ENCODE data around the gene MACROD2.
A peak's percentile ranks its signal among the peaks of the same experiment; 100 is the strongest.

MACROD2 gene

DNA sequence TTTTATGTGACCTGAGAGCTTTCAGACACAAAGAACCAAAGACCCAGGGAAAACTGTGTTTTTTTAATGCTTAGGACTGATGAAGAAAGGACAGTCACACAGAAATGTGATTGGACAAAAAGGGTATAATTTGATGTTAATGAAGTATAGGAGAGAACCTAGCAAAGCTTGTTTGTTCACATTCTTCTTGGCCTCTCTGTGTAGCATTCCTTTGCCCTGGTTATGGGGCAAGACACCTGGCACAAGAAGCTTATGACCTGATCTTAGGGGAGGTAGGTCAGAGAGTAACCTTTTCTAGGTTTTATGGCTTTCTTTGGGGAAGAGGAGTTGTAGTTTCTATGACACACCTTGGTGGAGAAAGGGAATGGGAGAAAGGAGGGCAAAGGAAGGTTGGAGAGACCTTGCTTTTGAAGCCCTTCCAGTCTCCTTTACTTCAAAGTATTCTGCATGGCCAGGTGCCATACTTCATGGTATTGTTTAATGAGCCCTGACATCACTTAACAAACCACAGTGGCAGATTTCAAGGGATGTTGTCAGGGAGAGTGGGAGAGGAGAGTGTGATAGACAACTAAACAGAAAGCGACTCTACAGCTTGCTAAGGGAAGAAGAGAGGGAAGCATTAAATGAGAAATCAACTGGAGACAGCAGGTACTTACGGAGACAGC lies 1043.9 kb downstream of the MACROD2 start:
- TF ChIP-seq, protein P1, sequence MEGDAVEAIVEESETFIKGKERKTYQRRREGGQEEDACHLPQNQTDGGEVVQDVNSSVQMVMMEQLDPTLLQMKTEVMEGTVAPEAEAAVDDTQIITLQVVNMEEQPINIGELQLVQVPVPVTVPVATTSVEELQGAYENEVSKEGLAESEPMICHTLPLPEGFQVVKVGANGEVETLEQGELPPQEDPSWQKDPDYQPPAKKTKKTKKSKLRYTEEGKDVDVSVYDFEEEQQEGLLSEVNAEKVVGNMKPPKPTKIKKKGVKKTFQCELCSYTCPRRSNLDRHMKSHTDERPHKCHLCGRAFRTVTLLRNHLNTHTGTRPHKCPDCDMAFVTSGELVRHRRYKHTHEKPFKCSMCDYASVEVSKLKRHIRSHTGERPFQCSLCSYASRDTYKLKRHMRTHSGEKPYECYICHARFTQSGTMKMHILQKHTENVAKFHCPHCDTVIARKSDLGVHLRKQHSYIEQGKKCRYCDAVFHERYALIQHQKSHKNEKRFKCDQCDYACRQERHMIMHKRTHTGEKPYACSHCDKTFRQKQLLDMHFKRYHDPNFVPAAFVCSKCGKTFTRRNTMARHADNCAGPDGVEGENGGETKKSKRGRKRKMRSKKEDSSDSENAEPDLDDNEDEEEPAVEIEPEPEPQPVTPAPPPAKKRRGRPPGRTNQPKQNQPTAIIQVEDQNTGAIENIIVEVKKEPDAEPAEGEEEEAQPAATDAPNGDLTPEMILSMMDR (conservative IDR thresholded peaks at IDR 0.05; ENCODE audit: low read depth, low read length) = no peak
- no peak for DNase-seq (ENCODE audit: low read depth)
- no peak overlapping the region for H3K4me3 ChIP-seq (ENCODE audit: low read depth, low read length)

GRCh38 chr20:15042723-15043122 lies 1047.4 kb downstream of the MACROD2 start:
- H3K4me3 ChIP-seq (ENCODE audit: low read depth, low read length) = no peak overlapping the region
- TF ChIP-seq, protein P1 (conservative IDR thresholded peaks at IDR 0.05; ENCODE audit: low read depth, low read length) = no peak
- no peak for DNase-seq (ENCODE audit: low read depth)

GRCh38 chr20:15045246-15045645 lies 1049.9 kb downstream of the MACROD2 start:
- peak; percentile 90 for DNase-seq (ENCODE audit: low read depth)
- TF ChIP-seq, protein P1 (conservative IDR thresholded peaks at IDR 0.05; ENCODE audit: low read depth, low read length) = no peak
- no peak overlapping the region for H3K4me3 ChIP-seq (ENCODE audit: low read depth, low read length)

- TF ChIP-seq, protein P1 (conservative IDR thresholded peaks at IDR 0.05; ENCODE audit: low read depth, low read length) = no peak
- no peak overlapping the region for H3K4me3 ChIP-seq (ENCODE audit: low read depth, low read length)
- DNase-seq (ENCODE audit: low read depth) = peak; percentile 13
These were observed 1051.7 kb downstream of the MACROD2 start for GRCh38 chr20:15047042-15047441.

DNA sequence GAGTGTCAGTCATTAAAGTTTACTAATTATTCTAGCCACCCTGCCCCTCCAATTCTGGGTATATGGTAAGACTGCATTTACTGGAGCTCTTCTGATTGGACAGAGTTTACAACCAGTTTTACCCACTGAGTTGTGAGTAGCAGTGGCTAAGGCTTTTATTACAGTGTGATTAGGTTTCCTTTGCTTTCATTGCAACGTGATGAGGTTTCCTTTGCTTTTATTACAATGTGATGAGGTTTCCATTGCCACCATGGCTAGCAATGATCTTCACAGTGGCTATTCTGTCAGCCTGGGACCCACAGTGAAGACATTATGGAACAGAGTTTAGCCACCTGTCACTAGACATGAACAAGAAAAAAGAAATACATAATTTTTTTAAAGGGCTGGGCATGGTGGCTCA lies 1052.3 kb downstream of the MACROD2 start:
- TF ChIP-seq, protein P1 (conservative IDR thresholded peaks at IDR 0.05; ENCODE audit: low read depth, low read length) = no peak
- H3K4me3 ChIP-seq (ENCODE audit: low read depth, low read length) = no peak overlapping the region
- no peak for DNase-seq (ENCODE audit: low read depth)

DNA sequence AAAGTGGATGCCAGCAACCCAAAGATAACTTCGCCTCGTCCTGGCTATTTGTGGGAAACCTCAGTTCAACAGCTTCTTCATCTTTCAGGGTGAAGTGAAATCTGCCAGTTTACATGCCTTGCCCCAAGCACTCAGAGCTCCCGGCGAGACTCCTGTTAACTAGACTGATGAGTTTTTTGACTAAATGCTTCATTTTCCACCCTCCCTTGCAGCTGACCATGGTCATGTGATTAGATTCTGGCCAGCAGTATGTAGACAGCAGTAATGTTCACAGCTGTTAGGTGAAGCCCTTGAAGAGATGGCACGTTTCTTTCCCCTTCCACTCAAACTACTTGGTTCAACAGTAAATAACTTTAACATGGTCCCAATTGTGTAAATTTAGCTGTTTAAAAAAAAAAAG lies 1060.9 kb downstream of the MACROD2 start:
- DNase-seq (ENCODE audit: low read depth) = no peak
- TF ChIP-seq, protein P1 (conservative IDR thresholded peaks at IDR 0.05; ENCODE audit: low read depth, low read length) = no peak

GRCh38 chr20:15058841-15059240 lies 1063.5 kb downstream of the MACROD2 start:
- peak; percentile 24 for DNase-seq (ENCODE audit: low read depth)
- no peak overlapping the region for H3K4me3 ChIP-seq (ENCODE audit: low read depth, low read length)
- TF ChIP-seq, protein P1 (conservative IDR thresholded peaks at IDR 0.05; ENCODE audit: low read depth, low read length) = no peak

More for the DNA sequence above, 1060.9 kb downstream of the MACROD2 start:
- no peak overlapping the region for H3K4me3 ChIP-seq (ENCODE audit: low read depth, low read length)
